Measurements from ENCODE around the gene SHB. TPM values are rescaled to one million over a fixed set of nuclear protein-coding genes. Genes with fewer than 3 reads are reported as not detected.
A peak's percentile ranks its signal among the peaks of the same experiment; 100 is the strongest.

The SHB gene
- total RNA-seq, 2 experiments from 2014 or later = 1.2 to 1.3 TPM

GRCh38 chr9:37919956-37920335 is 149.1 kb downstream of the SHB start:
- Mint-ChIP-seq H3K27me3 (no peaks in the 10 kb centered on the region), H3K36me3 (ENCODE audit: low read depth) (no peaks in the 10 kb centered on the region), H3K4me3 (no peak overlapping the region), H3K4me1 (no peaks in the 10 kb centered on the region), H3K27ac (no peak overlapping the region), H3K9me3 (ENCODE audit: low read depth) (no peaks in the 10 kb centered on the region)
- intact Hi-C loops (cut with DNase I, micrococcal nuclease) = no loop called here
- CTCF ChIA-PET = interaction anchor here (0.5 to 1.3 kb wide), 3 partner anchors 14 to 242 kb away, joined by 3 to 6 read pairs (median 3); no protein-coding TSS in a partner anchor
- no peak for ATAC-seq
- POLR2A ChIA-PET = no interaction called here
- DNase-seq = no peak

- no peak overlapping the region for H3K4me3 Mint-ChIP-seq
- ChIA-PET POLR2A (no interaction called here), CTCF (interaction anchor here (1.0 to 1.3 kb wide), 2 partner anchors 14 to 240 kb away, joined by 3 to 4 read pairs; no protein-coding TSS in a partner anchor)
- no peaks in the 10 kb centered on the region for H3K27me3 Mint-ChIP-seq
- intact Hi-C loops (cut with DNase I, micrococcal nuclease) = no loop called here
- no peak for ATAC-seq
- H3K9me3 Mint-ChIP-seq (ENCODE audit: low read depth) = no peaks in the 10 kb centered on the region
- DNase-seq = no peak
- H3K4me1 Mint-ChIP-seq = no peaks in the 10 kb centered on the region
- no peak overlapping the region for H3K27ac Mint-ChIP-seq
- H3K36me3 Mint-ChIP-seq (ENCODE audit: low read depth) = no peaks in the 10 kb centered on the region
These were observed 149.6 kb downstream of the SHB start for GRCh38 chr9:37919246-37919955.

DNA sequence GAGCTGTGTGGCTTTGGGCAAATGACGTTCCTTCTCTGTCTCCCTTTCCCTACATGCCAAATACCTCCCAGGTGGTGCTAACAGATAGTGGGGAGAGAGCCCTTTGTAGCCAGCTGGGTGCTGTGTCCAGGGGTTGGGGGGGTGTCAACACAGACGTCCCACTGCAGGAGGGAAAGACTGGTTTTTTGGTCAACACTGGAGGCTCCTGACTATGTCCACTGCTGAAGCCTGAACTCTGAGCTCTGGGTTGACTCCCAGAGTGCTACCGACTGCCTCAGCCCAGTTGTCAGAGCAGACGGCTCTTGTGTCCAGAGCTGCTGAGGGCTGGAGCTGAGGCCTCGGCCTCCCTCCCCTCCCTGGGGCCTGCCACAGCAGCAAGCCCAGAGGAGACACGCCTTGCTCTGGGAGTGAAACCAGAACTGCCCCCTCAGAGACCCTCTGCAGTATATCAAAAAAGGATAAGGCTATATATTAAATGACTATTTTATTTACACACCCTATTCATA is 150.3 kb downstream of the SHB start:
- DNase-seq (no peak), ATAC-seq (no peak)
- intact Hi-C loops (cut with DNase I, micrococcal nuclease) = no loop called here
- Mint-ChIP-seq H3K27ac (no peak overlapping the region), H3K9me3 (ENCODE audit: low read depth) (no peaks in the 10 kb centered on the region), H3K4me3 (no peak overlapping the region), H3K4me1 (no peaks in the 10 kb centered on the region), H3K27me3 (no peaks in the 10 kb centered on the region), H3K36me3 (ENCODE audit: low read depth) (no peaks in the 10 kb centered on the region)
- ChIA-PET POLR2A (no interaction called here), CTCF (interaction anchor here (0.8 to 1.0 kb wide), 2 partner anchors 168 to 241 kb away, joined by 3 to 4 read pairs; no protein-coding TSS in a partner anchor)

GRCh38 chr9:37917801-37918664 is 151.0 kb downstream of the SHB start:
- ATAC-seq = no peak
- Mint-ChIP-seq H3K4me3 (no peak overlapping the region), H3K4me1 (no peaks in the 10 kb centered on the region), H3K36me3 (ENCODE audit: low read depth) (no peaks in the 10 kb centered on the region), H3K9me3 (ENCODE audit: low read depth) (no peaks in the 10 kb centered on the region), H3K27ac (no peak overlapping the region), H3K27me3 (no peaks in the 10 kb centered on the region)
- no peak for DNase-seq
- POLR2A ChIA-PET = no interaction called here
- CTCF ChIA-PET = interaction anchor here (0.8 to 1.0 kb wide), 2 partner anchors 169 to 242 kb away, joined by 3 to 4 read pairs; no protein-coding TSS in a partner anchor
- intact Hi-C loops (cut with DNase I, micrococcal nuclease) = no loop called here

GRCh38 chr9:37917313-37917731 is 151.7 kb downstream of the SHB start:
- no peak overlapping the region for H3K27ac Mint-ChIP-seq
- H3K36me3 Mint-ChIP-seq (ENCODE audit: low read depth) = no peaks in the 10 kb centered on the region
- ChIA-PET CTCF (interaction anchor here (1.2 kb wide), 1 partner anchor 412 kb away, joined by 3 read pairs; no protein-coding TSS in a partner anchor), POLR2A (no interaction called here)
- H3K4me1 Mint-ChIP-seq = no peaks in the 10 kb centered on the region
- DNase-seq (no peak), ATAC-seq (no peak)
- intact Hi-C loops (cut with DNase I, micrococcal nuclease) = no loop called here
- no peaks in the 10 kb centered on the region for H3K27me3 Mint-ChIP-seq
- no peak overlapping the region for H3K4me3 Mint-ChIP-seq
- H3K9me3 Mint-ChIP-seq (ENCODE audit: low read depth) = no peaks in the 10 kb centered on the region

DNA sequence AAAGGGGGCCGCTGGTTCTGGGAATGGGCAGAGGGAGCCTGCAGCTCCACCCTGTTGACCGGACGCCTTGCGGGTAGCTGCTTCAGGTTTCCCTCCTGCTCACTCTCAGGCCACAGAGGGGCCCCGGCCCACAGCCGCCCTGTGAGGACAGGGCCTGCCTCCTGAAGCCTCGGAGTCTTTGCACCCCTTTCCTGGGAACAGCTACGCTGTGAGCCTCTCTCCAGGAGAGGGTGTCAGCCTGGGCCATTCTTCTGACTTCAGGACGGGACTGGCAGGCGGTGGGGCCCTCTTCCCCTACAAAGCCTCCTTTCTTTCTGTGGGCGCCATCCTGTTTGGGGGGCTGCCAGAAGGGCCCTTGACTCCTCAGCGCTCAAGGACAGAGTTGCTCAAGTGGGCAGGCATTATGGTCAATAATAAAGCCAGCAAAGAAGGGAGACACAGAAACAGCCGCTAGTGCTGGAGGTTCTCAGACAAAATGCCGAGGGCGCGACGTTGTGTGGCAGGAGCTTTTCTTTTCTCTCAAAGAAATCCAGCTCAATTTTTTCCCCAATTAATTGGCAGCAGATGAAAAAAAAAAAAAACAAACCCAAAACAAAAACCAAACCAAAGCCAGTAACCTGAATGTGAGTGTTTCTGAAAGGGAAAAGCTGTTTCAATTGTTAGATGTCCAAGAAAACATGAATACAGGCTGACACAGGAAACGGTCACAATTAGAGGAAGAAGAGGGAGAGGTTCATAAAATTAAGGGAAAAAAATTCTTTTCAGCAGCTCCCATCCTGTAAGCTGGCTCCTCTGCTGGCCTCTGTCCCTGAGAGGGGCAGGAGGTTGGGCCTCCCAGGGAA is 152.3 kb downstream of the SHB start:
- Mint-ChIP-seq H3K27ac (no peak overlapping the region), H3K4me3 (no peak overlapping the region), H3K4me1 (no peaks in the 10 kb centered on the region), H3K9me3 (ENCODE audit: low read depth) (no peaks in the 10 kb centered on the region), H3K27me3 (no peaks in the 10 kb centered on the region), H3K36me3 (ENCODE audit: low read depth) (no peaks in the 10 kb centered on the region)
- intact Hi-C loops (cut with DNase I, micrococcal nuclease) = no loop called here
- ChIA-PET POLR2A (no interaction called here), CTCF (interaction anchor here (1.2 kb wide), 1 partner anchor 413 kb away, joined by 3 read pairs; no protein-coding TSS in a partner anchor)
- no peak for DNase-seq
- no peak for ATAC-seq

- Mint-ChIP-seq H3K27me3 (no peaks in the 10 kb centered on the region), H3K9me3 (ENCODE audit: low read depth) (no peaks in the 10 kb centered on the region), H3K4me1 (no peaks in the 10 kb centered on the region), H3K4me3 (no peak overlapping the region), H3K36me3 (ENCODE audit: low read depth) (no peaks in the 10 kb centered on the region), H3K27ac (no peak overlapping the region)
- ATAC-seq (no peak), DNase-seq (no peak)
- ChIA-PET CTCF (interaction anchor here (0.6 to 2.5 kb wide), 6 partner anchors 8 to 1014 kb away, joined by 3 to 11 read pairs (median 3); no protein-coding TSS in a partner anchor), POLR2A (no interaction called here)
- intact Hi-C loops (cut with DNase I, micrococcal nuclease) = no loop called here
These were observed 153.0 kb downstream of the SHB start for GRCh38 chr9:37915911-37916470.

- ChIA-PET POLR2A (no interaction called here), CTCF (interaction anchor here (0.6 to 2.5 kb wide), 18 partner anchors 10 to 521 kb away, joined by 3 to 37 read pairs (median 4); partner anchors contain the start of genes SHB and SLC25A51)
- no peak overlapping the region for H3K4me3 Mint-ChIP-seq
- H3K36me3 Mint-ChIP-seq (ENCODE audit: low read depth) = no peaks in the 10 kb centered on the region
- H3K4me1 Mint-ChIP-seq = no peaks in the 10 kb centered on the region
- intact Hi-C loops (cut with DNase I, micrococcal nuclease) = loop anchor here (5.0 kb wide), 3 partner anchors 172 to 517 kb away; no protein-coding TSS in a partner anchor
- ATAC-seq (no peak), DNase-seq (no peak)
- H3K9me3 Mint-ChIP-seq (ENCODE audit: low read depth) = no peaks in the 10 kb centered on the region
- no peaks in the 10 kb centered on the region for H3K27me3 Mint-ChIP-seq
- H3K27ac Mint-ChIP-seq = no peak overlapping the region
These were observed 154.2 kb downstream of the SHB start for GRCh38 chr9:37914701-37915358.

- H3K4me3 Mint-ChIP-seq = no peak overlapping the region
- H3K27ac Mint-ChIP-seq = no peak overlapping the region
- ChIA-PET POLR2A (no interaction called here), CTCF (interaction anchor here (0.5 to 2.5 kb wide), 30 partner anchors 10 to 518 kb away, joined by 3 to 37 read pairs (median 4); partner anchors contain the start of genes POLR1E and SLC25A51)
- H3K4me1 Mint-ChIP-seq = no peaks in the 10 kb centered on the region
- H3K27me3 Mint-ChIP-seq = no peaks in the 10 kb centered on the region
- H3K9me3 Mint-ChIP-seq (ENCODE audit: low read depth) = no peaks in the 10 kb centered on the region
- no peak for DNase-seq
- intact Hi-C loops (cut with DNase I, micrococcal nuclease) = loop anchor here (5.0 kb wide), 3 partner anchors 173 to 518 kb away; no protein-coding TSS in a partner anchor
- H3K36me3 Mint-ChIP-seq (ENCODE audit: low read depth) = no peaks in the 10 kb centered on the region
- ATAC-seq = no peak
These were observed 154.9 kb downstream of the SHB start for GRCh38 chr9:37914154-37914551.

DNA sequence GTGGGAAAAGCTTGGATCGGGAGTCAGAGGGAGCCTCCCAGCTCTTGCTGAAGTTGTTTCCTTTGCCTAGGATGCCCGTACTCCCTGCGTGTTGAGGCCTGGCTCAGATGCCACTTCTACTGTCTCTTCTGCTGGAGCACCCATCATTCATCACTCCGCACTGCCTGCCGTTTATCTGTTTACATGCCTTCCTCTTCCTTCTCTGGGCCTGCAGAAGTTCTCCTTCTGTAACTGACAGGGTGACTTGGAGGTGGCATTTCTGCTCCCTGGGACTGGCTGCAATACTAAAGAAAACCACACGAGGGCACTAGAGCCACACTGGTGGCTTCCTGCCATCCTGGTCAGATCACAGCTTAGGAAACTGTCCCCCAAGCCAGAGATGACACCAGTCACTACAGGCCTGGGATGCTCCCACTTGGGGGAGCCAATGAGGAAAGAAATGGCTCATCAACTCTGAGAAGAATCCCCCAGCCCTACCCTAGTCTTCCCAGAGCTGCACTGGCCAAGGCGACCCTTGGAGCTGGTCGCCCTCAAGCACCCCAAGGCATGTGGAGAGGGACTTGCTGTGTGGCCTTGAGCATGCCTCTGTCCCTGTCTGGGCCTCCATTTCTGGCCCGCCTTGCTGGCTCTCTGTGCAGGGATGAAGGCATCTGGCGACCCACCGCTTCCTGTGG is 155.4 kb downstream of the SHB start:
- Mint-ChIP-seq H3K27ac (no peak overlapping the region), H3K4me3 (no peak overlapping the region), H3K27me3 (no peaks in the 10 kb centered on the region), H3K36me3 (ENCODE audit: low read depth) (no peaks in the 10 kb centered on the region), H3K4me1 (no peaks in the 10 kb centered on the region), H3K9me3 (ENCODE audit: low read depth) (no peaks in the 10 kb centered on the region)
- DNase-seq (peak; percentile 88), ATAC-seq (peak; percentile 91)
- POLR2A ChIA-PET = interaction anchor here (0.6 kb wide), 3 partner anchors 8 to 171 kb away, joined by 3 to 4 read pairs (median 3); no protein-coding TSS in a partner anchor
- intact Hi-C loops (cut with DNase I, micrococcal nuclease) = loop anchor here (1.0 to 5.0 kb wide), 10 partner anchors 155 to 519 kb away; partner anchors contain the start of gene SHB (in 2 of the 2)
- CTCF ChIA-PET = interaction anchor here (0.5 to 2.5 kb wide), 34 partner anchors 10 to 519 kb away, joined by 3 to 37 read pairs (median 3); partner anchors contain the start of genes POLR1E and SLC25A51

Measured in activated CD4-positive, alpha-beta T cell treated with anti-CD3 and anti-CD28 coated beads for 36 hours (primary cell).